Left kidney (tissue), 2 donors: ENCODE measurements around the gene PIF1. TPM values are rescaled to one million over a fixed set of nuclear protein-coding genes. Genes with fewer than 3 reads are reported as not detected.
A peak's percentile ranks its signal among the peaks of the same experiment; 100 is the strongest.

ENCODE experiments used
- DNase-seq: peaks from one replicate; pipeline ENCODE4 v3.0.0-alpha.2; 2013
- polyA plus RNA-seq: library from polyadenylated mRNA; unstranded; fragments of 120-200 nt; gene quantifications from one replicate; pipeline ENCODE4 v1.2.1, GENCODE V29; 2013; ENCODE audit not compliant: insufficient read length

PIF1 gene
- polyA plus RNA-seq, 1 donor, result 17.9 TPM

GRCh38 chr15:64775551-64776401, 49.7 kb downstream of the PIF1 start, which contains the start of gene RBPMS2:
Gene RBPMS2, minus strand, starts transcription at chr15:64775589. Its CDS starts 270 bp downstream, at chr15:64775319.
- DNase-seq, result peak; percentile 38

- peak; percentile 31 for DNase-seq
These were observed 50.6 kb downstream of the PIF1 start for GRCh38 chr15:64774629-64775493.

GRCh38 chr15:64774037-64774628, 51.3 kb downstream of the PIF1 start:
- no peak for DNase-seq

- no peak for DNase-seq
These were observed 51.8 kb downstream of the PIF1 start for GRCh38 chr15:64773606-64774005.

GRCh38 chr15:64772964-64773363, 52.5 kb downstream of the PIF1 start:
- no peak for DNase-seq

- no peak for DNase-seq
These were observed 53.0 kb downstream of the PIF1 start for GRCh38 chr15:64772488-64772887.

GRCh38 chr15:64770626-64771025, 54.8 kb downstream of the PIF1 start:
- DNase-seq, result no peak

GRCh38 chr15:64767203-64767602, 58.2 kb downstream of the PIF1 start:
- DNase-seq, result no peak

- DNase-seq, result no peak
These were observed 59.4 kb downstream of the PIF1 start for GRCh38 chr15:64766058-64766457.

Other genes with a start within 250 kb of the PIF1 start
- 12.6 TPM for gene RBPMS2, start 50.1 kb downstream of the PIF1 start, polyA plus RNA-seq
- 15.5 TPM for gene PLEKHO2, start 16.3 kb upstream of the PIF1 start, polyA plus RNA-seq
- 8.8 TPM for gene ANKDD1A, start 86.3 kb upstream of the PIF1 start, polyA plus RNA-seq
- gene SPG21, start 164.3 kb upstream of the PIF1 start, polyA plus RNA-seq, result 135 TPM
- 19.9 TPM for gene MTFMT, start 204.0 kb upstream of the PIF1 start, polyA plus RNA-seq
- gene SLC51B, start 219.7 kb upstream of the PIF1 start, polyA plus RNA-seq, result 8.3 TPM
- gene RASL12, start 242.3 kb upstream of the PIF1 start, polyA plus RNA-seq, result 6.1 TPM